B cell (primary cell): ENCODE measurements around the gene GLRA1. TPM values are rescaled to one million over a fixed set of nuclear protein-coding genes. Genes with fewer than 3 reads are reported as not detected.
"Not testable (repeated sequence)": the region's sequence is repeated elsewhere in the genome, so short reads cannot be mapped to it uniquely, and the experiment has no call there.

ENCODE experiments used
- ATAC-seq: fragments of 200-7000 bp; cut with Tn5 transposase; one replicate; pipeline ENCODE4 v1.10.0; 2021; ENCODE audit warnings: low read depth, mild to moderate bottlenecking, moderate number of reproducible peaks, moderate library complexity
- CTCF ChIA-PET: fragments of 350-600 bp; sonication (Branson Sonifier 250); formaldehyde crosslinking; loops from one replicate; lab custom pipeline; 2021; ENCODE audit warnings: antibody characterized with exemption, inconsistent platforms; lab: Charles Lee
- POLR2A ChIA-PET: fragments of 350-600 bp; sonication (Branson Sonifier 250); formaldehyde crosslinking; loops from one replicate; lab custom pipeline; 2021; ENCODE audit warnings: antibody characterized with exemption; lab: Charles Lee
- DNase-seq: peaks from one replicate; pipeline ENCODE4 v3.0.0; 2013
- H2AFZ ChIP-seq: 2 replicates; pipeline ENCODE4 v1.6.1; 2012; ENCODE audit warnings: mild to moderate bottlenecking, low read depth, low read length; ENCODE audit not compliant: insufficient read depth, poor library complexity, severe bottlenecking
- H3K27ac ChIP-seq, 2 donors: 1 replicate in 1 of 2; 2 replicates in 1 of 2; pipeline ENCODE4 v1.5.1; 2012 to 2013; ENCODE audit warnings: low read length in 2 of 2, mild to moderate bottlenecking in 2 of 2, moderate library complexity in 1 of 2
- H3K27me3 ChIP-seq, 4 experiments: fragments of 200-600 bp in 1 of 4; sonication (generic) in 1 of 4; replicated peaks in 1 of 4; 1 replicate in 2 of 4; 2 replicates in 2 of 4; pipeline versions ENCODE4 v1.6.1 to v1.7.0; 2013 to 2016; ENCODE audit warnings: low read length in 3 of 4, mild to moderate bottlenecking in 2 of 4, mixed read lengths in 1 of 4, moderate library complexity in 1 of 4; ENCODE audit not compliant: insufficient read depth in 4 of 4, control insufficient read depth in 3 of 4; ENCODE audit errors: control extremely low read depth in 1 of 4
- H3K36me3 ChIP-seq, 2 experiments: replicated peaks in 1 of 2; 1 replicate in 1 of 2; 2 replicates in 1 of 2; pipeline versions ENCODE4 v1.6.1 to v1.7.1; 2013; ENCODE audit warnings: low read length in 1 of 2; ENCODE audit not compliant: insufficient read depth in 2 of 2, control insufficient read depth in 1 of 2; ENCODE audit errors: control extremely low read depth in 1 of 2, extremely low read depth in 1 of 2
- H3K4me1 ChIP-seq, 2 donors: fragments of 200-600 bp in 1 of 2; sonication (generic) in 1 of 2; 1 replicate in 1 of 2; 2 replicates in 1 of 2; pipeline versions ENCODE4 v1.5.1 to v1.6.1; 2013 to 2017; ENCODE audit warnings: low read length in 2 of 2; ENCODE audit not compliant: control insufficient read depth in 2 of 2, insufficient read depth in 2 of 2
- H3K4me2 ChIP-seq: replicated peaks from 2 replicates; pipeline ENCODE3; 2012; ENCODE audit warnings: mild to moderate bottlenecking, low read depth, low read length; ENCODE audit not compliant: poor library complexity, severe bottlenecking
- H3K4me3 ChIP-seq, 5 experiments: fragments of 200-600 bp in 1 of 5; sonication (generic) in 1 of 5; 1 replicate in 3 of 5; 2 replicates in 2 of 5; pipeline versions ENCODE4 v1.5.1 to v1.7.0; 2011 to 2016; ENCODE audit warnings: low read length in 4 of 5, mild to moderate bottlenecking in 4 of 5, low read depth in 2 of 5, control low read depth in 1 of 5, moderate library complexity in 1 of 5; ENCODE audit not compliant: insufficient read depth in 1 of 5; ENCODE audit errors: control extremely low read depth in 1 of 5, extremely low read depth in 1 of 5
- H3K79me2 ChIP-seq: fragments of 200-600 bp; sonication (generic); one replicate; pipeline ENCODE4 v1.6.0; 2016; ENCODE audit warnings: low read length; ENCODE audit not compliant: control insufficient read depth, insufficient read depth
- H3K9ac ChIP-seq: fragments of 200-600 bp; sonication (generic); 2 replicates; pipeline ENCODE4 v1.6.1; 2017; ENCODE audit warnings: mild to moderate bottlenecking, low read length, moderate library complexity
- H3K9me3 ChIP-seq, 3 donors: one replicate each; pipeline versions ENCODE4 v1.6.1 to v1.7.1; 2013; ENCODE audit warnings: low read length in 2 of 3; ENCODE audit not compliant: control insufficient read depth in 2 of 3, insufficient read depth in 1 of 3; ENCODE audit errors: control extremely low read depth in 1 of 3
- H4K20me1 ChIP-seq: 2 replicates; pipeline ENCODE4 v1.6.0; 2012; ENCODE audit warnings: mild to moderate bottlenecking, low read length; ENCODE audit not compliant: insufficient read depth, control insufficient read depth, poor library complexity, severe bottlenecking
- H3K27ac Mint-ChIP-seq: one replicate; pipeline ENCODE4 v1.8.0; 2021; ENCODE audit warnings: mixed read lengths
- H3K27me3 Mint-ChIP-seq: one replicate; pipeline ENCODE4 v1.8.0; 2021; ENCODE audit warnings: mixed read lengths
- H3K4me1 Mint-ChIP-seq: one replicate; pipeline ENCODE4 v1.8.0; 2021; ENCODE audit warnings: mixed read lengths
- H3K4me3 Mint-ChIP-seq: one replicate; pipeline ENCODE4 v1.8.0; 2021; ENCODE audit warnings: mixed read lengths
- H3K9me3 Mint-ChIP-seq: one replicate; pipeline ENCODE4 v1.8.0; 2022; ENCODE audit warnings: mixed read lengths; ENCODE audit not compliant: insufficient read depth
- EZH2 ChIP-seq: IDR thresholded peaks from 2 replicates; pipeline ENCODE4 v1.6.1; 2012; ENCODE audit warnings: borderline replicate concordance, low read depth, mild to moderate bottlenecking, moderate library complexity, low read length; ENCODE audit not compliant: insufficient read depth, poor library complexity, severe bottlenecking
- WGBS: methylation state at CpG from one replicate; pipeline ENCODE4 v1.1.5; 2013; ENCODE audit warnings: missing lambda C conversion rate; ENCODE audit not compliant: insufficient coverage; 5-methylcytosine and 5-hydroxymethylcytosine counted together
- intact Hi-C: fragments of 100-400 bp; cut with micrococcal nuclease; formaldehyde crosslinking; loops from one replicate; pipeline ENCODE4 v1.10.0; 2022
- polyA plus RNA-seq: library from polyadenylated mRNA; depleted of rRNA; stranded (reverse); fragments of >200 nt; gene quantifications from 2 replicates; pipeline ENCODE4 v1.2.3, GENCODE V29; 2012
- total RNA-seq, 2 donors: library from RNA; stranded (reverse); fragments of 120-200 nt in 1 of 2; gene quantifications; 1 replicate in 1 of 2; 2 replicates in 1 of 2; pipeline versions ENCODE4 v1.2.3 to v1.2.4, GENCODE V29; 2013 to 2022
- TF ChIP-seq, protein P1 (sequence below): fragments of 200-600 bp; IDR thresholded peaks from one replicate; pipeline ENCODE4 v1.8.0; 2022; ENCODE audit warnings: antibody characterized with exemption, mild to moderate bottlenecking

GLRA1 gene
- total and polyA plus RNA-seq, 2 donors (not counting 1 experiment from before 2014, with no cell fraction given): not detected

DNA sequence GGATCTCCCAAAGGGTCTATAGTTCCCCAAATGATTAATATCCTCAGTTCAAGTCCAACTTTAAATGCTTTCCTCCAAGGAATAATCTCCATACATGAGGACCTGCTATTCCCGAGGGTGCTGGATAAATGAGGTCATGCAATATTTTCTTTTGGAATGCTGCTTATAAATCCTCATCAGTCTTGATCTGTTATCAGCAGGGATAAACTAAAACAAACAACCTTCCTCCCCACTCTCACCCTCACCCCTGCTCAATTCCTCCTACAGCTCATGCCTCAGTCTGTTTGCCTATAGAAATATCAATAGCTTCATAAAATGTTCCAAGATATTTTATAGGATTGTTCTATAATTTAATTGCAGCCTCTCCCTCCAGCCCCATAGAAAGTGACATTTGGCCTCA, 61.1 kb downstream of the GLRA1 start:
- H3K4me3 Mint-ChIP-seq: no peak overlapping the region
- H2AFZ ChIP-seq: no peak overlapping the region
- no peak overlapping the region for H3K4me2 ChIP-seq
- H3K9me3 Mint-ChIP-seq: no peaks in the 10 kb centered on the region
- no peak overlapping the region for H3K27ac Mint-ChIP-seq
- no peaks in the 10 kb centered on the region for H3K4me1 Mint-ChIP-seq
- no peaks in the 10 kb centered on the region for H3K4me1 ChIP-seq
- peaks cover 4% of the 10 kb centered on the region for H3K27me3 Mint-ChIP-seq
- ATAC-seq: no peak
- no peak overlapping the region for H3K4me3 ChIP-seq
- H4K20me1 ChIP-seq: no peaks in the 10 kb centered on the region
- ChIA-PET POLR2A (no interaction called here), CTCF (no interaction called here)
- H3K27ac ChIP-seq: no peak overlapping the region
- TF ChIP-seq, protein P1, sequence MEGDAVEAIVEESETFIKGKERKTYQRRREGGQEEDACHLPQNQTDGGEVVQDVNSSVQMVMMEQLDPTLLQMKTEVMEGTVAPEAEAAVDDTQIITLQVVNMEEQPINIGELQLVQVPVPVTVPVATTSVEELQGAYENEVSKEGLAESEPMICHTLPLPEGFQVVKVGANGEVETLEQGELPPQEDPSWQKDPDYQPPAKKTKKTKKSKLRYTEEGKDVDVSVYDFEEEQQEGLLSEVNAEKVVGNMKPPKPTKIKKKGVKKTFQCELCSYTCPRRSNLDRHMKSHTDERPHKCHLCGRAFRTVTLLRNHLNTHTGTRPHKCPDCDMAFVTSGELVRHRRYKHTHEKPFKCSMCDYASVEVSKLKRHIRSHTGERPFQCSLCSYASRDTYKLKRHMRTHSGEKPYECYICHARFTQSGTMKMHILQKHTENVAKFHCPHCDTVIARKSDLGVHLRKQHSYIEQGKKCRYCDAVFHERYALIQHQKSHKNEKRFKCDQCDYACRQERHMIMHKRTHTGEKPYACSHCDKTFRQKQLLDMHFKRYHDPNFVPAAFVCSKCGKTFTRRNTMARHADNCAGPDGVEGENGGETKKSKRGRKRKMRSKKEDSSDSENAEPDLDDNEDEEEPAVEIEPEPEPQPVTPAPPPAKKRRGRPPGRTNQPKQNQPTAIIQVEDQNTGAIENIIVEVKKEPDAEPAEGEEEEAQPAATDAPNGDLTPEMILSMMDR: no peak
- no peak for TF ChIP-seq EZH2
- no peak overlapping the region for H3K9ac ChIP-seq
- no peaks in the 10 kb centered on the region for H3K36me3 ChIP-seq
- no peaks in the 10 kb centered on the region for H3K9me3 ChIP-seq
- H3K27me3 ChIP-seq: no peaks in the 10 kb centered on the region
- H3K79me2 ChIP-seq: no peaks in the 10 kb centered on the region
- no CpG with 5 or more reads among the region's 1 CpG for WGBS
- DNase-seq: no peak
- intact Hi-C loops: no loop called here

DNA sequence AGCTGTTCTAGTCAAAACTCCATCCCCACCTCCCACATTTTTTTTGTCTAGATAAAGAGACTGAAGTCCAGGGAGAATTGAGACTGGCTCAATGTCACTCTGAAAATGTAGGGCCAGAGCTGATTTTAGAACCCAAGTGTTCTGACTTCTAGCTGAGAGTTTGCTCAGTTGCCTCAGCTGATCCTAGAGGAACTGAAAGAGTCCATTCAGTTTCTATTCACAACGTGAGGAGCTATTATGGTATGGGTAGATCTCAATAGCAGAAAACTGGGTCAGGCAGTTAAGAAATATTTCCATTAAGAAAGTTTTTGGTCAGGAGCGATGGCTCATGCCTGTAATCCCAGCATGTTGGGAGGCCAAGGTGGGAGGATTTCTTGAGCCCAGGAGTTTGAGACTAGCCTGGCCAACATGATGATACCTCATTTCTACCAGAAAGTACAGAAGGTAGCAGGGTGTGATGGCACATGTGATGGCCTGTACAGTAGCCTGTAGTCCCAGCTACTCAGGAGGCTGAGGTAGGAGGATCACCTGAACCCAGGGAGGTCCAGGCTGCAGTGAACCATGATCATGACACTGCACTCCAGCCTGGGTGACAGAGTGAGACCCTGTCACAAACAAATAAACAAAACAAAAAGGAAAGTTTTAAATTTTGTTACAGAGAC, 61.7 kb downstream of the GLRA1 start:
- no peaks in the 10 kb centered on the region for H4K20me1 ChIP-seq
- DNase-seq: no peak
- Mint-ChIP-seq H3K27ac (no peak overlapping the region), H3K9me3 (no peaks in the 10 kb centered on the region), H3K4me1 (no peaks in the 10 kb centered on the region), H3K4me3 (no peak overlapping the region), H3K27me3 (peaks cover 4% of the 10 kb centered on the region)
- ChIA-PET POLR2A (no interaction called here), CTCF (interaction anchor here (0.9 kb wide), 1 partner anchor 38 kb away, joined by 5 read pairs; no protein-coding TSS in a partner anchor)
- no peak overlapping the region for H3K4me2 ChIP-seq
- H3K9ac ChIP-seq: no peak overlapping the region
- no peak overlapping the region for H3K27ac ChIP-seq
- no peaks in the 10 kb centered on the region for H3K79me2 ChIP-seq
- intact Hi-C loops: no loop called here
- no peaks in the 10 kb centered on the region for H3K27me3 ChIP-seq
- H3K4me3 ChIP-seq: no peak overlapping the region
- no peaks in the 10 kb centered on the region for H3K9me3 ChIP-seq
- ATAC-seq: no peak
- TF ChIP-seq, protein P1: no peak
- no peak for TF ChIP-seq EZH2
- H3K4me1 ChIP-seq: no peaks in the 10 kb centered on the region
- no peak overlapping the region for H2AFZ ChIP-seq
- 71% methylated on average over 2 of the region's 2 CpGs for WGBS
- no peaks in the 10 kb centered on the region for H3K36me3 ChIP-seq

DNA sequence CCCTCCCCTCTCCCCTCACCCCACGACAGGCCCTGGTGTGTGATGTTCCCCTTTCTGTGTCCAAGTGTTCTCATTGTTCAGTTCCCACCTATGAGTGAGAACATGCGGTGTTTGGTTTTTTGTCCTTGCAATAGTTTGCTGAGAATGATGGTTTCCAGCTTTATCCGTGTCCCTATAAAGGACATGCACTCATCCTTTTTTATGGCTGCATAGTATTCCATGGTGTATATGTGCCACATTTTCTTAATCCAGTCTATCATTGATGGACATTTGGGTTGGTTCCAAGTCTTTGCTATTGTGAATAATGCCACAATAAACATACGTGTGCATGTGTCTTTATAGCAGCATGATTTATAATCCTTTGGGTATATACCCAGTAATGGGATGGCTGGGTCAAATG, 63.8 kb downstream of the GLRA1 start:
- H3K27me3 ChIP-seq, H3K9me3 ChIP-seq, ATAC-seq, H3K4me1 ChIP-seq, H3K4me3 Mint-ChIP-seq, DNase-seq, H3K27ac ChIP-seq, H3K27ac Mint-ChIP-seq, H4K20me1 ChIP-seq, H3K4me2 ChIP-seq, H3K36me3 ChIP-seq, H2AFZ ChIP-seq, H3K27me3 Mint-ChIP-seq, POLR2A ChIA-PET, H3K4me1 Mint-ChIP-seq, H3K9ac ChIP-seq, H3K4me3 ChIP-seq, H3K9me3 Mint-ChIP-seq, intact Hi-C loops, CTCF ChIA-PET, H3K79me2 ChIP-seq: not testable (repeated sequence)
- WGBS: no CpG with 5 or more reads among the region's 4 CpGs
